ENCODE data around the gene ATE1.
A peak's percentile ranks its signal among the peaks of the same experiment; 100 is the strongest.
"Not testable (repeated sequence)": the region's sequence is repeated elsewhere in the genome, so short reads cannot be mapped to it uniquely, and the experiment has no call there.

The ATE1 gene

DNA sequence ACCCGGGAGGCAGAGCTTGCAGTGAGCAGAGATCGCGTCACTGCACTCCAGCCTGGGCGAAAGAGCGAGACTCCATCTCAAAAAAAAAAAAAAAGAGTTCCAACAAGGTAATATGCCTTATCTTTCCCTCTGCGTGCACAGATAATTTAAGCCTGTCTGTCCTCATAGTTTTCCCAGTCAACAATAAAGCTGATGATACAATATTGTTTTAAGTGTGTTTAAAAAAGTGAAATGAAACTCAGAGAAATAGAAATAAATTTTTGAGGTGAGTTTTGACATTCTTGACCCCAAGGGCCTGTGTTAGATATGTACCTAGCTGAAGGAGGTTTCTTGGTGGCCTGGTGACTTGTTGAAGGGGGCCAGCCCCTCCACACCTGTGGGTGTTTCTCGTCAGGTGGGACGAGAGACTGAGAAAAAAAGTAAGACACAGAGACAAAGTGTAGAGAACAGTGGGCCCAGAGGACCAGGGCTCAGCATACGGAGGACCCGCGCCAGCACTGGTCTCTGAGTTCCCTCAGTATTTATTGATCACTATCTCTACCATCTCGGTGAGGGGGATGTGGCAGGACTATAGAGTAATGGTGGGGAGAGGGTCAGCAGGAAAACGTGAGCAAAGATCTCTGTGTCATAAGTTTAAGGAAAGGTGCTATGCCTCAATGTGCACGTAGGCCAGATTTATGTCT, 1.9 kb upstream of the ATE1 start:
- not testable (repeated sequence) for DNase-seq

- DNase-seq: no peak
These were observed 675 bp upstream of the ATE1 start for GRCh38 chr10:121928528-121928884.

DNA sequence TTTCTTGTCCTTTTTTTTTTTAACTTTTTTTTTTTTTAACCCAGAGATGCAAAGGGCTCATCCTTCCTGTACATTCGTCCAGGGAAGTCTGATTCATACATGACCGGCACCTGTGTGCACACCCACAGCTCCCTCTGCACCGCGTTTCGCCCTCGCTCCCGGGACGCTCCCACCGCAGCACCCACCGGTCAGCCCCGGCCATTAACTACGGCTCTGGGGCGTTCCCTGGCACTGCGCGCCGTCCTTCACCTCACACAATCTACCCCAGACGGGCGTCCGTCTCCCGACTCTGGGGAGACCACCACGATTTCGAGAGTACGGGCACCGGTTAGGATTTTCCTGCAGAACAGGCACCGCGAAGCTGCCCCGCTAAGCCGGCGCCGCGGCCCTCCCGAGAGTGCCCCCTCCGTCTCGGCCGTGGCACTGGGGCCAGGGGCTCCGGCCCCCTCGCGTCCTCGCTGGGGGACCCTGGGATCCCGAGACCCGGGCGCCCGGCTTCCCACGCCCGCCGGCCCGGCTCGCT, 452 bp downstream of the ATE1 start:
- no peak for DNase-seq

- no peak for DNase-seq
These were observed 1.0 kb downstream of the ATE1 start for GRCh38 chr10:121926671-121927317.

- no peak for DNase-seq
These were observed 1.7 kb downstream of the ATE1 start for GRCh38 chr10:121926157-121926556.

DNA sequence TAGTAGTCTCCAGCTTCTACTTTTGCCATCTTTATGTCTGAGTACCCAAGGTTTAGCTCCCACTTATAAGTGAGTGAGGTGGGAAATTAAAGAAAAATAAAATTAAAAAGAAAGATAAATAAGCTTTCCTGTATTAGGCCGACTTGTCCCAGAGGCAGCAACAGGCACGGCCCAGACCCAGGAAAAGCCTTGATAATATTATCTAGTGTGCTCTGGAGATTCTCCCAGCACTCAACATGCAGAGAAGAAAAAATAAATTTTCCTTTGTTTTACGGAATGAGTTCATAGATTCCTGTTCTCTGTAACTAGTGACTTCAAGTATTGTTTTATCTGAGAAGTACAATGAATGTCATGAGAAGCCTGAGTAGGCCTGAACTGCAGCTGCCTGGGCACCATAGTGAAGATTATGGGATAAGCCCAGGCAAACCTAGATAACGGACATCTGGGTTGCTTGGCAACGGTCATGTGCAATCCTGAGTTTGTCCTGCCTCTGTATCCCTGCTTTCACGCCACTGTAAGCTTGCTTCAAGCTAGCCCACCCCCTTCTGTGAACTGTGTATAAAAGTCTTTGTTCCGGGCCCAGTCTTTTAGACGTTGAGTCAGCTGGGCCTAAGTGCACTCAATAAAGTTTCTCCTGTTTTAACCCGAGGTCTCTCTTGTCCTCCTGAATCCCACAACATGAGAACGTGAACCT, 6.4 kb downstream of the ATE1 start:
- no peak for DNase-seq

DNA sequence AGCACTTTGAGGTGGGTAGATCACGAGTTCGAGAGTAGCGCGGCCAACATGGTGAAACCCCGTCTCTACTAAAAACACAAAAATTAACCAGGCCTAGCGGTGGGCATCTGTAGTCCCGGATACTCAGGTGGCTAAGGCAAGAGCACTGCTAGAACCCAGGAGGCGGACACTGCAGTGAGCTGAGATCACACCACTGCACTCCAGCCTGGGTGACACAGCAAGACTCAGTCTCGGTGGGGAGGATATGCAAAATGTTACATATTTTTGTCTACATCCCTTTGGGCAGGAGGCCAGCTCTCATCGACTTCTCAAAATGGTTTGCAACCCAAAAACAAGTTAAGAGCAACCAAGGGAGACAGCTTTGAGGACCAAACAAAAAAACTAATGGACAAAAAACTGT, 8.2 kb downstream of the ATE1 start:
- DNase-seq: no peak

GRCh38 chr10:121918800-121919199, 9.0 kb downstream of the ATE1 start:
- DNase-seq: not testable (repeated sequence)

- DNase-seq: no peak
These were observed 13.2 kb downstream of the ATE1 start for GRCh38 chr10:121914661-121915060.

DNA sequence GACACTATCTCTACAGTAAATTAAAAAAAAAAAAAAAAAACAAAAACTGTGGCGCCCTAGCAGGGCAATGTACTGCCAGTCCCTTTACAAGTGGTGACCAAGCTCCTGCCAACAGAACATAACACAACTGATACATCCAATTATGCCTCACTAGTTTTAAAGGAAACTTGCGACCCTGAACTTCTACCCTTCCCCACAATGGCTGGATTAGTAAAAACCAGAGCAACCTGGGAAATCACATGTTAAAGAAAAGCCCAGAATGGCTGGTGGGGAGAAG, 16.5 kb downstream of the ATE1 start:
- no peak for DNase-seq

GRCh38 chr10:121910673-121911420, 17.0 kb downstream of the ATE1 start:
- no peak for DNase-seq

- DNase-seq: no peak
These were observed 22.9 kb downstream of the ATE1 start for GRCh38 chr10:121904888-121905287.

- DNase-seq: peak; percentile 28
These were observed 27.2 kb downstream of the ATE1 start for GRCh38 chr10:121900443-121901174.

DNA sequence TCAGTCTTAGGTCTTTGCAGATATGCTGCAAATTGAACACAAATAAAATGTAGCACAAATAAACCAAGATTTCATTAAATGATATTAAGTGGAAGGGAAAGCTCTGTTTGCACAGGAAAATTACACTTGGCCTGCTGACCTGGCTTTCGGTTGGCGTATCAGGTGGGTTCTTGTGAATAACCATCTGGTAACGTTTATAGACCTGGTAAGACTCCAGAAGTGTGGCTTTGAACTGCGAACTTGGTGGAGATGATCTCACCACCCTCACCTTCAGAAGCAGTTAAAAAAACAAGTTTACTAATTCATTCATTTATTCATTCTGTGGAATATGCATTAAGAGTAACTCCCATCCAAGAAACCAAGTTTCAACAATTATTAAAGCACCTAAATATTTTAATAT, 28.1 kb downstream of the ATE1 start:
- no peak for DNase-seq

DNA sequence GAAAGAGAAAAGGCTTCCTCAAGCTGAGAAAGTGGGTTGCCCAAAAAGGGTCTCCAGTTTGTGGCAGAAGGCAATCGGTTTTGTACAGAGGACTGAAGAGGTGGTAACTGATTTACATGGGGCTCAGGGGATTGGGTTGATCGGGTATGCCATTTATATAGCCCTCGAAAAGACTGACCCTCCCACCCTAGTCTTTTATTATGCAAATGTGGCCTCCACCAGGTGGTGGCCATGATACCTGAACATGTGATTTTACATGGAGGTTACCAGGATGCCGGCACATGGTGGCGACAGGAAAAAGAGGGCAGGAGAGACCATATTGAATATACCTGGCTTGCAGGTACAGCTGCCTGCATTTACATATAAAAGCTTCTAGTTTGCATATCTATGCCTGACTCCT, 36.7 kb downstream of the ATE1 start:
- peak; percentile 6 for DNase-seq

- no peak for DNase-seq
These were observed 38.6 kb downstream of the ATE1 start for GRCh38 chr10:121889212-121889611.

DNA sequence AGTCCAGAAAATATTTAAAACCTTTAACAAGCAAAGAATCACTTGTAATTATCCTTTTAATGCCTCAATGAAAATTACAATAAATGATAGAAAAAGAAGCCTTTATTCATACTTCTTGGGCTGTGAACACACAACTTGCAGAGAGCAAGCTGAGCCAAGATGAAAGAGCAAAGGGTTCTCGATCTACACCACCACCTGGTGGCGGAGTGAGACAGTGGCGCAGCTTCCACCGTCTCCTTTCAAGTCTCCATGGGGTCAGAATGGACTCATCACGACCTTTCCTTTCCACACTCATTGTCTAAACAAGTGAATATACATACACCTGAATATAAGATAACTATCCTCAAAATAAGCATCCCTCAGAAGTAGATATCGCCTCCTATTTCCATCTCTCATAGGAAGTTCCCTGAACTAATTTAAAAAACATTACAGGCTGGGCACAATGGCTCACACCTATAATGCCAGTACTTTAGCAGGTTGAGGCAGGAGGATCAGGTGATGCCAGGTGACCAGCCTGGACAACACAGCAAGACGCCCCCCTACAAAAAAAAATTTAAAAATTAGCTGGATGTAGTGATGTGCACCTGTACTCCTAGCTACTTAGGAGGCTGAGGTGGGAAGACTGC, 40.7 kb downstream of the ATE1 start:
- peak; percentile 39 for DNase-seq

DNA sequence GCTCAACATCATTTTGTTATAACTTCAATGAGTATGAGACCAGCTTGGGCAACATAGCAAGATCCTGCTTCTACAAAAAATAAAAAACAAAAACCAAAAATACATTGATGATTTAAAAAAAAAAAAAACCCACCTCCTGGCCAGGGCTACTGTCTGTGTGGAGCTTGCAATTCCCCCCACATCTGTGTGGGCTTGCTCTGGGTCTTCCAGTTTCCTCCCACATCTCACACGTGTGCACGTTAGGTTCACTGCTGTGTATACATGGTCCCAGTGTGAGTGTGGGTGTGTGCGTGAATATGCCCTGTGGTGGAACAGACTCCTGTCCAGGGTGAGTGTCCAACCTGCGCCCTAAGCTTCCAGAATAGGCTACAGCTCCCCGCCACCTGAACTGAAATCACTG, 41.6 kb downstream of the ATE1 start:
- DNase-seq: no peak

DNA sequence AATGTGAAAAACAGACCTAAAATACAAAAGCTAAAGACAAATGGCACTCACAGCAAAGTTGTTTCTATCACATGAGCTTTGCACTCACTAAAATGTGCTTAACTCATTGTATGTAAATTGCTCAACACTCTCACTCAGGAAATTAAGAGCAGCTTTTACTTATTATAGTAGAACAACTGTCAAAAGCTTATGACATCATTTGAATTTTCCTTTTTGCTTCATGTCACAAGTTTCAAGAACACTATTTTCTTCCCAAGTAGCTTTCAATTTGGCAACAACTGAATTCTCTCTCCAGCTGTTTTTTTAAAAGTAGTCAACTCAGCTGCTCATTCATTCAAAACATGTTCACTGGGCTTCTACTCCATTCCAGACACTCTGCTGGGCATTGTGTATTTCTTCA, 46.9 kb downstream of the ATE1 start:
- DNase-seq: no peak

- no peak for DNase-seq
These were observed 48.4 kb downstream of the ATE1 start for GRCh38 chr10:121879476-121879875.

DNA sequence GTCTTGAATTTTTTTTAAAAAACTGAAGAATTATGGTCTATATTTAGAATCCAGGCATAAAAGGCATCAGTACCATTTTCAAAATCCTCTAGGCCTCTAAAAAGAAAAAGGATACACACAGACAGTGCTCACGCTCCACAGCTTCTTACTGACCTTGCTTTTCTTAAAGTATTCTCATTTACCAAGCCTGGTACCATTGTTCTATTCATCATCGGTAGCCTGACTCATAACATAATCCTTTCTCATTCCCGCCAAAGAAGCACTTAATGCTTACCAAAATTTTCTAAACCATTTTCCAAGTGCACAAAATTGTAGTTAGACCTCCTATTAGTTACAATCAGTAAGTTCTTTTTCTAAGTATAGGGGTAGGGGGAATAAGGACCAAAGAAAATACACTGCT, 54.6 kb downstream of the ATE1 start:
- no peak for DNase-seq

GRCh38 chr10:121870413-121870812, 57.4 kb downstream of the ATE1 start:
- DNase-seq: no peak
